Ishikawa (cell line): Measurements from ENCODE around the gene CLNS1A.

Experiments used
- CEBPB ChIP-seq: IDR thresholded peaks from 2 replicates; pipeline ENCODE4 v1.6.1; 2012
- CREB1 ChIP-seq: IDR thresholded peaks from 2 replicates; pipeline ENCODE4 v1.6.1; 2012; ENCODE audit warnings: low read depth
- EP300 ChIP-seq: IDR thresholded peaks from 2 replicates; pipeline ENCODE4 v1.6.1; 2012; ENCODE audit warnings: borderline replicate concordance
- FOXM1 ChIP-seq: IDR thresholded peaks from 2 replicates; pipeline ENCODE4 v1.6.1; 2012; ENCODE audit warnings: low read depth, borderline replicate concordance
- MAX ChIP-seq: IDR thresholded peaks from 2 replicates; pipeline ENCODE4 v1.6.1; 2012
- NFIC ChIP-seq: IDR thresholded peaks from 2 replicates; pipeline ENCODE4 v1.6.1; 2012
- RAD21 ChIP-seq: IDR thresholded peaks from 2 replicates; pipeline ENCODE4 v1.6.1; 2012; ENCODE audit warnings: low read depth
- REST ChIP-seq: IDR thresholded peaks from 2 replicates; pipeline ENCODE4 v1.6.1; 2012; ENCODE audit warnings: low read depth, mild to moderate bottlenecking
- TAF1 ChIP-seq: IDR thresholded peaks from 2 replicates; pipeline ENCODE4 v1.6.1; 2012; ENCODE audit warnings: low read depth, mild to moderate bottlenecking
- TCF12 ChIP-seq: IDR thresholded peaks from 2 replicates; pipeline ENCODE4 v1.6.1; 2012; ENCODE audit warnings: low read depth
- TEAD4 ChIP-seq: IDR thresholded peaks from 2 replicates; pipeline ENCODE4 v1.6.1; 2012
- YY1 ChIP-seq: IDR thresholded peaks from 2 replicates; pipeline ENCODE4 v1.6.1; 2012; ENCODE audit warnings: low read depth

GRCh38 chr11:77569676-77570070 lies 67.9 kb downstream of the CLNS1A start:
- TF ChIP-seq RAD21 (no peak), FOXM1 (no peak), NFIC (no peak), REST (no peak), CEBPB (no peak), TAF1 (no peak), CREB1 (no peak), YY1 (no peak), EP300 (no peak), TCF12 (no peak), TEAD4 (no peak), MAX (no peak)
